HepG2 (cell line): Measurements from ENCODE around the gene UBR1. TPM values are rescaled to one million over a fixed set of nuclear protein-coding genes. Genes with fewer than 3 reads are reported as not detected.

Source experiments
- ATAC-seq: fragments of 200-7000 bp; cut with Tn5 transposase; 3 replicates; pipeline ENCODE4 v1.9.1; 2020; ENCODE audit warnings: mild to moderate bottlenecking, moderate library complexity
- BruUV-seq: library from RNA; stranded (reverse); fragments of 400-500 nt; replicated peaks from 2 replicates; lab custom pipeline; 2021; lab: Mats Ljungman, UMichigan
- CTCF ChIA-PET: fragments of 300-600 bp; formaldehyde crosslinking; extraction: SDS; loops from one replicate; lab custom pipeline; 2021; ENCODE audit warnings: low total read pairs, inconsistent platforms, low intra/inter-chr PET ratio; lab: Yijun Ruan, JAX
- POLR2A ChIA-PET: fragments of 350-600 bp; sonication (Branson Sonifier 250); formaldehyde crosslinking; loops from one replicate; lab custom pipeline; 2020; ENCODE audit warnings: antibody characterized with exemption, inconsistent platforms; lab: Yijun Ruan, JAX
- DNase-seq: peaks from one replicate; pipeline ENCODE4 v3.0.0-alpha.2; 2015; ENCODE audit warnings: low spot score
- FAIRE-seq: peaks from 3 replicates; lab custom pipeline; 2011; peaks lifted over from hg19 to GRCh38; lab: Jason Lieb, UNC
- H2AFZ ChIP-seq: one replicate; pipeline ENCODE4 v1.6.1; 2011; ENCODE audit warnings: low read length, inconsistent platforms
- H3K27ac ChIP-seq: fragments of 300-600 bp; 3 replicates; pipeline ENCODE4 v1.8.0; 2011; ENCODE audit warnings: mixed run types, mild to moderate bottlenecking, mixed read lengths, low read length, inconsistent platforms; ENCODE audit not compliant: insufficient read depth; ENCODE audit errors: extremely low read length
- H3K27me3 ChIP-seq, 2 experiments: fragments of 200-600 bp in 1 of 2; 2 replicates in 1 of 2; 3 replicates in 1 of 2; pipeline versions ENCODE4 v1.6.0 to v1.8.0; 2011; ENCODE audit warnings: low read length in 2 of 2, mild to moderate bottlenecking in 2 of 2, moderate library complexity in 2 of 2, inconsistent platforms in 1 of 2; ENCODE audit not compliant: insufficient read depth in 2 of 2, control insufficient read depth in 1 of 2
- H3K36me3 ChIP-seq, 2 experiments: fragments of 200-600 bp in 1 of 2; replicated peaks in 1 of 2; 2 replicates in 1 of 2; 3 replicates in 1 of 2; pipeline versions ENCODE4 v1.5.1 to v1.8.0; 2011; ENCODE audit warnings: low read length in 2 of 2, inconsistent platforms in 1 of 2; ENCODE audit not compliant: insufficient read depth in 2 of 2, control insufficient read depth in 1 of 2
- H3K4me1 ChIP-seq: 2 replicates; pipeline ENCODE4 v1.5.1; 2012; ENCODE audit warnings: low read length, inconsistent platforms; ENCODE audit not compliant: insufficient read depth
- H3K4me2 ChIP-seq: 2 replicates; pipeline ENCODE4 v1.6.0; 2011; ENCODE audit warnings: low read depth, low read length, inconsistent platforms
- H3K4me3 ChIP-seq, 3 experiments: fragments of 200-600 bp in 1 of 3; sonication (generic), shearing (Covaris generic) in 1 of 3; replicated peaks in 1 of 3; 2 replicates each; pipeline ENCODE4 v1.5.1; 2011 to 2016; ENCODE audit warnings: low read length in 3 of 3, inconsistent platforms in 2 of 3, low read depth in 2 of 3, mild to moderate bottlenecking in 2 of 3, control low read depth in 1 of 3, mixed read lengths in 1 of 3; ENCODE audit not compliant: insufficient read depth in 1 of 3
- H3K79me2 ChIP-seq: one replicate; pipeline ENCODE4 v1.6.1; 2011; ENCODE audit warnings: low read length, inconsistent platforms; ENCODE audit not compliant: insufficient read depth
- H3K9ac ChIP-seq: 2 replicates; pipeline ENCODE4 v1.6.0; 2011; ENCODE audit warnings: mild to moderate bottlenecking, low read depth, low read length, inconsistent platforms; ENCODE audit not compliant: insufficient read depth
- H3K9me3 ChIP-seq: 2 replicates; pipeline ENCODE4 v1.5.1; 2012; ENCODE audit warnings: mild to moderate bottlenecking, low read length
- H4K20me1 ChIP-seq: 2 replicates; pipeline ENCODE4 v1.6.0; 2011; ENCODE audit warnings: inconsistent platforms, mild to moderate bottlenecking, low read length, moderate library complexity; ENCODE audit not compliant: insufficient read depth
- CHD2 ChIP-seq: IDR thresholded peaks from 2 replicates; pipeline ENCODE4 v1.6.1; 2011; ENCODE audit warnings: low read depth, low read length, improper control_type of control experiment
- RXRB ChIP-seq: IDR thresholded peaks from 2 replicates; pipeline ENCODE4 v1.6.1; 2016; ENCODE audit warnings: borderline replicate concordance, missing genetic modification reagents, missing compliant biosample characterization
- TOPORS ChIP-seq: sonication (generic); formaldehyde crosslinking; IDR thresholded peaks from 2 replicates; pipeline ENCODE4 v1.8.0; 2023; ENCODE audit warnings: mild to moderate bottlenecking, missing genetic modification reagents
- WGBS: methylation state at CpG from one replicate; pipeline ENCODE4 v1.1.6; 2017; ENCODE audit warnings: low lambda C conversion rate; 5-methylcytosine and 5-hydroxymethylcytosine counted together
- in situ Hi-C: cut with HindIII; loops from 2 replicates; pipeline ENCODE4 v1.10.0; 2017; ENCODE audit warnings: low pct_unique_long_range_greater_than_20kb; ENCODE audit not compliant: extremely low pct_ligation_motif_present
- intact Hi-C: fragments of 100-400 bp; cut with micrococcal nuclease; formaldehyde crosslinking; loops from one replicate; pipeline ENCODE4 v1.10.0; 2022; ENCODE audit not compliant: unreplicated experiment
- polyA plus RNA-seq, 8 experiments: library from polyadenylated mRNA; depleted of rRNA in 3 of 8; stranded (reverse) in 7 of 8; unstranded in 1 of 8; fragments of >200 nt; fragmentation: Illumina TruSeq in 4 of 8; extraction: Trizol in 4 of 8; gene quantifications; 2 replicates each; pipeline versions ENCODE4 v1.2.1 to v1.2.3, GENCODE V29; 2011 to 2016; ENCODE audit warnings: low read depth in 4 of 8, missing spikeins in 1 of 8, mixed read lengths in 1 of 8; ENCODE audit not compliant: insufficient read depth in 1 of 8
- total RNA-seq, 5 experiments: library from RNA; depleted of rRNA; stranded (reverse); fragments of >200 nt; fragmentation: Illumina TruSeq; extraction: Trizol; gene quantifications; 2 replicates each; pipeline ENCODE4 v1.2.3, GENCODE V29; 2016; ENCODE audit warnings: low read depth in 1 of 5

UBR1 gene
- total and polyA plus RNA-seq, 2 of the 13 experiments (the other 11 are each of a cell fraction or from before 2014, with no cell fraction given): 6.4 to 18.0 TPM

DNA sequence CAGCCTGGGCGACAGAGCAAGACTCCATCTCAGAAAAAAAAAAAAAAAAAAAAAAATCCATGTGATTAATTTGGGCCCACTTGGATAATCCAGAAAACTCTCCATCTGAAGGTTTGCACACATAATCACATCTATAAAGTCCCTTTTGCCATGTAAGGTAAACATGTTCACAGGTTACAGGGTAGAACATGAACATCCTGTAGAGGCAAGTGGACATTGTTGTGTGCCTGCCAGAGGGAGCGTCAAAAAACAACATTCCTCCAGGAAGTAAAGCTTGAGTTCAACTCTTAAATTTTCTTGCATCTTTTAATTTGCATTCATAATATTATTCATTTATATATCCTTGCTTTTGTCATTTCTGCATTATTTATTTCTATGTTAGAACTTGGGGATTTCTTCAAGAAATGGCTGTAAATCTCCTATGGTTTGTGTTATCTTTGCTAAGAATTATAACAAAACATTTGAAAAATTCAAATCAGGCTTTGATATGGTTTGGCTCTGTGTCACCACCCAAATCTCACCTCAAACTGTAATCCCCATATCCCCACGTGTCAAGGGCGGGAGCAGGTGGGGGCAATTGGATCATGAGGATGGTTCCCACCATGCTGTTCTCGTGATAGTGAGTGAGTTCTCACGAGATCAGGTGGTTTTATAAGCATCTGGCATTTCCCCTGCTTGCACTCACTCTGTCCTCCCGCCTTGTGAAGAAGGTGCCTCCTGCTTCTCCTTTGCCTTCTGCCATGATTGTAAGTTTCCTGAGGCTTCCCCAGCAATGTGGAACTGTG is 173.9 kb downstream of the UBR1 start:
- H3K36me3 ChIP-seq: no peaks in the 10 kb centered on the region
- TF ChIP-seq RXRB (CRISPR knock-in tag): no peak
- peak; percentile 54; the same call in 1 of the 2 replicates for TF ChIP-seq CHD2
- FAIRE-seq: no peak
- ChIA-PET CTCF (no interaction called here), POLR2A (no interaction called here)
- ATAC-seq: no peak
- no peak overlapping the region for H3K4me2 ChIP-seq
- no peak overlapping the region for H3K27ac ChIP-seq
- no peaks in the 10 kb centered on the region for H3K27me3 ChIP-seq
- no TSS peak for BruUV-seq
- in situ Hi-C loops (no loop called here), intact Hi-C loops (no loop called here)
- no peak overlapping the region for H3K9ac ChIP-seq
- peaks cover 30% of the 10 kb centered on the region for H3K4me1 ChIP-seq
- no peaks in the 10 kb centered on the region for H3K9me3 ChIP-seq
- H4K20me1 ChIP-seq: no peaks in the 10 kb centered on the region
- no peaks in the 10 kb centered on the region for H3K79me2 ChIP-seq
- no peak for DNase-seq
- 57% methylated on average over 7 of the region's 7 CpGs for WGBS
- H2AFZ ChIP-seq: no peak overlapping the region
- no peak overlapping the region for H3K4me3 ChIP-seq

GRCh38 chr15:42929306-42929848 is 176.5 kb downstream of the UBR1 start:
- H3K36me3 ChIP-seq: no peaks in the 10 kb centered on the region
- no peak for DNase-seq
- H3K9ac ChIP-seq: no peak overlapping the region
- POLR2A ChIA-PET: no interaction called here
- TF ChIP-seq TOPORS (CRISPR knock-in tag): no peak
- TF ChIP-seq, all 625 proteins: peak for 0
- Histone ChIP-seq H3K4me3 (no peak overlapping the region), H3K27me3 (no peaks in the 10 kb centered on the region), H3K4me2 (no peak overlapping the region), H4K20me1 (no peaks in the 10 kb centered on the region), H3K4me1 (peaks cover 16% of the 10 kb centered on the region), H2AFZ (no peak overlapping the region), H3K9me3 (no peaks in the 10 kb centered on the region), H3K79me2 (no peaks in the 10 kb centered on the region), H3K27ac (no peak overlapping the region)
- ATAC-seq: no peak
- FAIRE-seq: no peak
- WGBS: 25% methylated on average over 2 of the region's 2 CpGs
- in situ Hi-C loops (loop anchor here (10.0 kb wide), 1 partner anchor 125 kb away; no protein-coding TSS in a partner anchor), intact Hi-C loops (loop anchor here (10.0 kb wide), 1 partner anchor 135 kb away; no protein-coding TSS in a partner anchor)
- no TSS peak for BruUV-seq
- CTCF ChIA-PET: no interaction called here
